ENCODE results near the gene DNM1L. TPM values are rescaled to one million over a fixed set of nuclear protein-coding genes. Genes with fewer than 3 reads are reported as not detected.

Gene DNM1L
- polyA plus RNA-seq, 2 of the 4 experiments (the other 2 are of a cell fraction) = 67.0 to 121 TPM

DNA sequence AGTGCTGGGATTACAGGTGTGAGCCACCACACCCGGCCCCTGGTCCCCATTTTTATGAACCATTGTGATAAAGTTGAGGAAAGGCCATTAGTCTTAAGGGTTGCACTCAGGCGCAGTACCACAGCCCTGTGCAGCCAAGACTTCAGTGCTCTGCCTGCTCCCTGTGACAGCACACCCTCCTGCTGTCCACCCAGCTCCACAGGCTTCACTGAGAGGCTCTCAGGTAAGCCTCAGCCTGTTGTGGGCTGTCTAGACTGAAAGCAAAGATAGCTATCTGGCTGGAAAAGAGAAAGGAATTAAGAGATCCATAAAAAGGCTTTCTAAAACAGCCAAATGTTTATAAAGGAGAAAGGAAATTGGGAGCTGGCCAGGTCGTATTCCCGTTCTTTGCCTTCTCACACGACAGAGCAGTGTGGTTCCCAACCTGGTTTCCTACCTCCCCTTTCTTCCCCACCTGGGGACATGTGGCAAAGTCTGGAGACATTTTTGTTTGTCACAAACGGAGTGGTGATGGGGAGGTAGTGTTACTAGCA lies 19.1 kb upstream of the DNM1L start:
- POLR2A ChIA-PET = no interaction called here
- CTCF ChIA-PET = interaction anchor here (1.0 to 2.4 kb wide), 6 partner anchors 12 to 294 kb away, joined by 3 to 14 read pairs (median 4); partner anchors contain the start of gene YARS2
- no peak for FAIRE-seq

DNA sequence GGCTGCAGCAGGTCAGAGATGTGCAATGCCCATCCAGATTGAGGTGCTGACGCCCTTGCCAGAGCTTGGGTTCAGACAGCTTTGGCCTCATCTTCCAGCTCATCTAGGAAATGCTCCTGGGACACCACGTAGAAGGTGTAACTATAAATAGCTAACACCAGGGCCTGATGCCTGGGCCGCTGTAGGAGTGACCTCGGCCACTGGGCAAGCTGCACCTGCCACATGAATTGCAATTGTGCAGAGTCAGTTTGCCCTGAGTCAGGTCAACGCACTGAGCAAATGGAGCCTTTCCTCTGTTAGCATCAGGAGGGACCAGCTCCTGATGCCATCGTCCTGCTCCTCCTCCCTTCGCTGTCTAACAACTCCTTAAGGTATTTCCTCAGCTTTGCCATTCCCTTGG lies 17.4 kb upstream of the DNM1L start:
- ATAC-seq (no peak), FAIRE-seq (no peak), DNase-seq (ENCODE audit: low read depth in 1 of 2, low spot score in 1 of 2) (no peak)
- Histone ChIP-seq H3K4me1 (peaks cover 3% of the 10 kb centered on the region; the same call in 2 of the 3 replicates), H3K4me2 (no peak overlapping the region), H3K9me3 (no peaks in the 10 kb centered on the region), H3K27ac (no peak overlapping the region), H3K4me3 (no peak overlapping the region)
- ChIA-PET CTCF (interaction anchor here (1.1 to 2.4 kb wide), 3 partner anchors 10 to 296 kb away, joined by 3 to 14 read pairs (median 9); no protein-coding TSS in a partner anchor), POLR2A (no interaction called here)
- 79% methylated on average over 7 of the region's 7 CpGs for WGBS (ENCODE audit: missing lambda C conversion rate)
- TF ChIP-seq PHF8 (IDR thresholded peaks at IDR 0.05; ENCODE audit: borderline replicate concordance, low read depth) (no peak), TP53 (CRISPR knock-in tag; IDR thresholded peaks at IDR 0.05) (no peak), NPAS2 (CRISPR knock-in tag; IDR thresholded peaks at IDR 0.05; ENCODE audit: borderline replicate concordance) (no peak), ZC3H11A (IDR thresholded peaks at IDR 0.05) (no peak), MAFK (IDR thresholded peaks at IDR 0.05; ENCODE audit: partially characterized antibody) (no peak), SREBF2 (IDR thresholded peaks at IDR 0.05) (no peak), EP300 (IDR thresholded peaks at IDR 0.05) (no peak), FOXS1 (CRISPR knock-in tag; IDR thresholded peaks at IDR 0.05) (no peak), HDAC2 (IDR thresholded peaks at IDR 0.05) (no peak), MYC (IDR thresholded peaks at IDR 0.05; ENCODE audit: borderline replicate concordance, low read length) (no peak)
- TF ChIP-seq, protein P1, sequence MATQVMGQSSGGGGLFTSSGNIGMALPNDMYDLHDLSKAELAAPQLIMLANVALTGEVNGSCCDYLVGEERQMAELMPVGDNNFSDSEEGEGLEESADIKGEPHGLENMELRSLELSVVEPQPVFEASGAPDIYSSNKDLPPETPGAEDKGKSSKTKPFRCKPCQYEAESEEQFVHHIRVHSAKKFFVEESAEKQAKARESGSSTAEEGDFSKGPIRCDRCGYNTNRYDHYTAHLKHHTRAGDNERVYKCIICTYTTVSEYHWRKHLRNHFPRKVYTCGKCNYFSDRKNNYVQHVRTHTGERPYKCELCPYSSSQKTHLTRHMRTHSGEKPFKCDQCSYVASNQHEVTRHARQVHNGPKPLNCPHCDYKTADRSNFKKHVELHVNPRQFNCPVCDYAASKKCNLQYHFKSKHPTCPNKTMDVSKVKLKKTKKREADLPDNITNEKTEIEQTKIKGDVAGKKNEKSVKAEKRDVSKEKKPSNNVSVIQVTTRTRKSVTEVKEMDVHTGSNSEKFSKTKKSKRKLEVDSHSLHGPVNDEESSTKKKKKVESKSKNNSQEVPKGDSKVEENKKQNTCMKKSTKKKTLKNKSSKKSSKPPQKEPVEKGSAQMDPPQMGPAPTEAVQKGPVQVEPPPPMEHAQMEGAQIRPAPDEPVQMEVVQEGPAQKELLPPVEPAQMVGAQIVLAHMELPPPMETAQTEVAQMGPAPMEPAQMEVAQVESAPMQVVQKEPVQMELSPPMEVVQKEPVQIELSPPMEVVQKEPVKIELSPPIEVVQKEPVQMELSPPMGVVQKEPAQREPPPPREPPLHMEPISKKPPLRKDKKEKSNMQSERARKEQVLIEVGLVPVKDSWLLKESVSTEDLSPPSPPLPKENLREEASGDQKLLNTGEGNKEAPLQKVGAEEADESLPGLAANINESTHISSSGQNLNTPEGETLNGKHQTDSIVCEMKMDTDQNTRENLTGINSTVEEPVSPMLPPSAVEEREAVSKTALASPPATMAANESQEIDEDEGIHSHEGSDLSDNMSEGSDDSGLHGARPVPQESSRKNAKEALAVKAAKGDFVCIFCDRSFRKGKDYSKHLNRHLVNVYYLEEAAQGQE (IDR thresholded peaks at IDR 0.05) = no peak

More for the DNA sequence above, 19.1 kb upstream of the DNM1L start:
- ATAC-seq (peak in 1 of 2 experiments; percentile 23; a peak in 1 of 6 replicates), DNase-seq (ENCODE audit: low read depth in 1 of 2, low spot score in 1 of 2) (no peak)
- H3K4me2 ChIP-seq = no peak overlapping the region
- H3K4me1 ChIP-seq = peaks cover 3% of the 10 kb centered on the region; the same call in 2 of the 3 replicates
- TF ChIP-seq, protein P2, sequence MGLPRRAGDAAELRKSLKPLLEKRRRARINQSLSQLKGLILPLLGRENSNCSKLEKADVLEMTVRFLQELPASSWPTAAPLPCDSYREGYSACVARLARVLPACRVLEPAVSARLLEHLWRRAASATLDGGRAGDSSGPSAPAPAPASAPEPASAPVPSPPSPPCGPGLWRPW (IDR thresholded peaks at IDR 0.05) = no peak
- TF ChIP-seq TFCP2L1 (CRISPR knock-in tag; IDR thresholded peaks at IDR 0.05) = no peak
- TF ChIP-seq EP300 (IDR thresholded peaks at IDR 0.05) = no peak
- TF ChIP-seq BHLHE40 (IDR thresholded peaks at IDR 0.05; ENCODE audit: low read depth, low read length) = no peak
- no peak for TF ChIP-seq HDAC2 (IDR thresholded peaks at IDR 0.05)
- TF ChIP-seq POLR2A (IDR thresholded peaks at IDR 0.05; ENCODE audit: low read length) = no peak
- no peak for TF ChIP-seq TP53 (CRISPR knock-in tag; IDR thresholded peaks at IDR 0.05)
- TF ChIP-seq, protein P3, sequence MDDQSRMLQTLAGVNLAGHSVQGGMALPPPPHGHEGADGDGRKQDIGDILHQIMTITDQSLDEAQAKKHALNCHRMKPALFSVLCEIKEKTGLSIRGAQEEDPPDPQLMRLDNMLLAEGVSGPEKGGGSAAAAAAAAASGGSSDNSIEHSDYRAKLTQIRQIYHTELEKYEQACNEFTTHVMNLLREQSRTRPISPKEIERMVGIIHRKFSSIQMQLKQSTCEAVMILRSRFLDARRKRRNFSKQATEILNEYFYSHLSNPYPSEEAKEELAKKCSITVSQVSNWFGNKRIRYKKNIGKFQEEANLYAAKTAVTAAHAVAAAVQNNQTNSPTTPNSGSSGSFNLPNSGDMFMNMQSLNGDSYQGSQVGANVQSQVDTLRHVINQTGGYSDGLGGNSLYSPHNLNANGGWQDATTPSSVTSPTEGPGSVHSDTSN (IDR thresholded peaks at IDR 0.05) = no peak
- no peak for TF ChIP-seq HEYL (CRISPR knock-in tag; IDR thresholded peaks at IDR 0.05)
- TF ChIP-seq, protein P1 (IDR thresholded peaks at IDR 0.05) = no peak
- TF ChIP-seq CEBPB (IDR thresholded peaks at IDR 0.05) = no peak
- TF ChIP-seq, protein P4, sequence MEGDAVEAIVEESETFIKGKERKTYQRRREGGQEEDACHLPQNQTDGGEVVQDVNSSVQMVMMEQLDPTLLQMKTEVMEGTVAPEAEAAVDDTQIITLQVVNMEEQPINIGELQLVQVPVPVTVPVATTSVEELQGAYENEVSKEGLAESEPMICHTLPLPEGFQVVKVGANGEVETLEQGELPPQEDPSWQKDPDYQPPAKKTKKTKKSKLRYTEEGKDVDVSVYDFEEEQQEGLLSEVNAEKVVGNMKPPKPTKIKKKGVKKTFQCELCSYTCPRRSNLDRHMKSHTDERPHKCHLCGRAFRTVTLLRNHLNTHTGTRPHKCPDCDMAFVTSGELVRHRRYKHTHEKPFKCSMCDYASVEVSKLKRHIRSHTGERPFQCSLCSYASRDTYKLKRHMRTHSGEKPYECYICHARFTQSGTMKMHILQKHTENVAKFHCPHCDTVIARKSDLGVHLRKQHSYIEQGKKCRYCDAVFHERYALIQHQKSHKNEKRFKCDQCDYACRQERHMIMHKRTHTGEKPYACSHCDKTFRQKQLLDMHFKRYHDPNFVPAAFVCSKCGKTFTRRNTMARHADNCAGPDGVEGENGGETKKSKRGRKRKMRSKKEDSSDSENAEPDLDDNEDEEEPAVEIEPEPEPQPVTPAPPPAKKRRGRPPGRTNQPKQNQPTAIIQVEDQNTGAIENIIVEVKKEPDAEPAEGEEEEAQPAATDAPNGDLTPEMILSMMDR (IDR thresholded peaks at IDR 0.05) = no peak
- no peak for TF ChIP-seq JUN (IDR thresholded peaks at IDR 0.05)
- no peak for TF ChIP-seq ZNF302 (CRISPR knock-in tag; IDR thresholded peaks at IDR 0.05)
- no peak for TF ChIP-seq MAFK (IDR thresholded peaks at IDR 0.05; ENCODE audit: partially characterized antibody)
- TF ChIP-seq, protein P5, sequence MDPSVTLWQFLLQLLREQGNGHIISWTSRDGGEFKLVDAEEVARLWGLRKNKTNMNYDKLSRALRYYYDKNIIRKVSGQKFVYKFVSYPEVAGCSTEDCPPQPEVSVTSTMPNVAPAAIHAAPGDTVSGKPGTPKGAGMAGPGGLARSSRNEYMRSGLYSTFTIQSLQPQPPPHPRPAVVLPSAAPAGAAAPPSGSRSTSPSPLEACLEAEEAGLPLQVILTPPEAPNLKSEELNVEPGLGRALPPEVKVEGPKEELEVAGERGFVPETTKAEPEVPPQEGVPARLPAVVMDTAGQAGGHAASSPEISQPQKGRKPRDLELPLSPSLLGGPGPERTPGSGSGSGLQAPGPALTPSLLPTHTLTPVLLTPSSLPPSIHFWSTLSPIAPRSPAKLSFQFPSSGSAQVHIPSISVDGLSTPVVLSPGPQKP (IDR thresholded peaks at IDR 0.05; ENCODE audit: low read depth, low read length) = no peak
- no peak for TF ChIP-seq RARB (CRISPR knock-in tag; IDR thresholded peaks at IDR 0.05)
- no peak for TF ChIP-seq RFX5 (IDR thresholded peaks at IDR 0.05)
- 41% methylated on average over 6 of the region's 6 CpGs for WGBS (ENCODE audit: missing lambda C conversion rate)
- H3K4me3 ChIP-seq = no peak overlapping the region
- H3K27ac ChIP-seq = no peak overlapping the region
- no peaks in the 10 kb centered on the region for H3K9me3 ChIP-seq

Measured in A549 (cell line).